ENCODE measurements around the gene ATP10A. TPM values are rescaled to one million over a fixed set of nuclear protein-coding genes. Genes with fewer than 3 reads are reported as not detected.

Gene ATP10A
- total RNA-seq, 1 experiment from 2014 or later: 3.9 TPM

GRCh38 chr15:25812073-25812472 lies 51.1 kb downstream of the ATP10A start:
- Histone ChIP-seq H4K5ac (ENCODE audit: insufficient read length, low read depth, low read length) (no peak overlapping the region), H3K4ac (ENCODE audit: low read depth, low read length) (no peak overlapping the region), H2BK120ac (ENCODE audit: low read depth, low read length, poor library complexity, severe bottlenecking) (no peak overlapping the region), H3K4me2 (ENCODE audit: insufficient read depth, insufficient read length, low read length) (no peak overlapping the region), H4K91ac (ENCODE audit: insufficient read length, low read depth, low read length) (no peak overlapping the region), H3K9ac (ENCODE audit: extremely low read depth, insufficient read length, low read length) (no peak overlapping the region), H3K23me2 (ENCODE audit: insufficient read length, low read depth, low read length, poor library complexity, severe bottlenecking) (no peaks in the 10 kb centered on the region), H3K9me3 (ENCODE audit: control insufficient read depth, low read depth, low read length) (no peaks in the 10 kb centered on the region), H3K4me1 (ENCODE audit: insufficient read depth, low read length) (peaks cover 5% of the 10 kb centered on the region; the same call in 1 of the 2 replicates), H3K18ac (ENCODE audit: insufficient read length, low read depth, low read length) (no peak overlapping the region), H2BK15ac (ENCODE audit: low read depth, low read length) (no peak overlapping the region), H3K27ac (ENCODE audit: insufficient read length, low read depth, low read length) (no peak overlapping the region), H3K27me3 (ENCODE audit: insufficient read depth, low read length) (no peaks in the 10 kb centered on the region), H3K23ac (ENCODE audit: insufficient read length, low read depth, low read length) (no peak overlapping the region), H2AFZ (ENCODE audit: low read length) (no peak overlapping the region), H4K20me1 (ENCODE audit: control insufficient read depth, insufficient read depth, insufficient read length) (no peaks in the 10 kb centered on the region), H2BK5ac (ENCODE audit: insufficient read length, low read length) (no peak overlapping the region), H3K14ac (ENCODE audit: insufficient read depth, low read length) (no peak overlapping the region), H2AK5ac (ENCODE audit: insufficient read length, low read length) (no peak overlapping the region), H3T11ph (ENCODE audit: low read length) (no peak overlapping the region), H3K79me1 (ENCODE audit: insufficient read depth, low read depth, low read length, poor library complexity, severe bottlenecking) (no peaks in the 10 kb centered on the region), H4K8ac (replicated peaks; ENCODE audit: insufficient read length, low read depth, low read length) (no peak overlapping the region), H3K56ac (ENCODE audit: insufficient read length, low read depth, low read length) (no peak overlapping the region), H3K79me2 (ENCODE audit: insufficient read depth, low read length) (no peaks in the 10 kb centered on the region), H2BK12ac (ENCODE audit: insufficient read length, low read depth, low read length) (no peak overlapping the region), H2BK20ac (ENCODE audit: low read depth, low read length, poor library complexity, severe bottlenecking) (no peak overlapping the region)
- Mint-ChIP-seq H3K4me1 (peaks cover 17 to 27% of the 10 kb centered on the region in 2 experiments), H3K36me3 (ENCODE audit: insufficient read depth in 1 of 3, low read depth in 3 of 3) (no peaks in the 10 kb centered on the region), H3K9me3 (no peaks in the 10 kb centered on the region), H3K27me3 (ENCODE audit: low read depth) (peaks cover 4% of the 10 kb centered on the region), H3K27ac (no peak overlapping the region), H3K4me3 (no peak overlapping the region)
- no peak for TF ChIP-seq CTCF (conservative IDR thresholded peaks at IDR 0.05)
- WGBS (ENCODE audit: extremely low coverage, insufficient read length, low lambda C conversion rate): no CpG with 5 or more reads among the region's 4 CpGs
- DNase-seq: no peak
